H1 (cell line): ENCODE results near the gene DESI1. TPM values are rescaled to one million over a fixed set of nuclear protein-coding genes. Genes with fewer than 3 reads are reported as not detected.

ENCODE experiments used
- CHD7 ChIP-seq: fragments of 300-600 bp; sonication (generic); IDR thresholded peaks from 2 replicates; pipeline ENCODE4 v1.7.1; 2012; ENCODE audit warnings: low read length, moderate library complexity, mild to moderate bottlenecking, inconsistent platforms; ENCODE audit not compliant: insufficient replicate concordance
- CTCF ChIP-seq, 3 experiments: IDR thresholded peaks; 1 replicate in 2 of 3; 2 replicates in 1 of 3; pipeline versions ENCODE4 v1.5.1 to v1.6.1; 2011; ENCODE audit warnings: low read length in 3 of 3, mild to moderate bottlenecking in 3 of 3, inconsistent platforms in 2 of 3, low read depth in 1 of 3, moderate library complexity in 1 of 3; ENCODE audit not compliant: insufficient read depth in 1 of 3; ENCODE audit errors: control extremely low read depth in 1 of 3
- E2F6 ChIP-seq: IDR thresholded peaks from 2 replicates; pipeline ENCODE4 v1.6.1; 2012; ENCODE audit warnings: inconsistent platforms
- HDAC2 ChIP-seq, 2 experiments: fragments of 300-600 bp in 1 of 2; sonication (generic) in 1 of 2; IDR thresholded peaks; 2 replicates each; pipeline ENCODE4 v1.6.1; 2011 to 2012; ENCODE audit warnings: low read depth in 2 of 2, low read length in 2 of 2, mild to moderate bottlenecking in 2 of 2, moderate library complexity in 2 of 2, borderline replicate concordance in 1 of 2, inconsistent platforms in 1 of 2
- JUN ChIP-seq: IDR thresholded peaks from 2 replicates; pipeline ENCODE4 v1.6.1; 2011; ENCODE audit warnings: low read depth, mild to moderate bottlenecking, improper control_type of control experiment, low read length
- POU5F1 ChIP-seq: IDR thresholded peaks from 2 replicates; pipeline ENCODE4 v1.6.1; 2011; ENCODE audit warnings: low read depth, mild to moderate bottlenecking, low read length, moderate library complexity
- polyA plus RNA-seq, 7 experiments: library from polyadenylated mRNA; depleted of rRNA in 3 of 7; stranded (reverse) in 5 of 7; unstranded in 2 of 7; fragments of >200 nt in 5 of 7; fragments of 200-250 nt in 2 of 7; gene quantifications; 1 replicate in 5 of 7; 2 replicates in 1 of 7; 4 replicates in 1 of 7; pipeline versions ENCODE4 v1.2.1 to v1.2.3, GENCODE V29; 2011 to 2013; ENCODE audit warnings: missing spikeins in 2 of 7, mixed read lengths in 2 of 7
- total RNA-seq: library from RNA; stranded (reverse); fragmentation: NEBNext Ultra II Directional; extraction: Animal tissue kit (Norgen Biotek cat#: 25700); gene quantifications from 2 replicates; pipeline ENCODE4 v1.2.1, GENCODE V29; 2021

Gene DESI1
- total and polyA plus RNA-seq, 2 of the 8 experiments (the other 6 are each of a cell fraction or from before 2014, with no cell fraction given): 27.6 to 34.3 TPM

- TF ChIP-seq HDAC2 (IDR thresholded peaks at IDR 0.05; ENCODE audit: borderline replicate concordance in 1 of 2, low read depth in 2 of 2, low read length in 2 of 2) (no peak), JUN (no peak), POU5F1 (no peak), CTCF (IDR thresholded peaks at IDR 0.05; ENCODE audit: control extremely low read depth in 1 of 3, insufficient read depth in 1 of 3, low read depth in 1 of 3, low read length in 3 of 3) (no peak), CHD7 (no peak), E2F6 (no peak; the same call in 1 of the 2 replicates)
Measured at GRCh38 chr22:41619979-41620588, 759 bp downstream of the DESI1 start (continued).
